Keratinocyte (primary cell): ENCODE data around the gene EGLN1.

Experiments
- EZH2 ChIP-seq: IDR thresholded peaks from one replicate; pipeline ENCODE4 v1.6.1; 2012; ENCODE audit warnings: inconsistent platforms, mild to moderate bottlenecking, low read length, moderate library complexity
- TF ChIP-seq, protein P1 (sequence below), 3 experiments: IDR thresholded peaks in 1 of 3; conservative IDR thresholded peaks in 1 of 3; optimal IDR thresholded peaks in 1 of 3; 2 replicates in 2 of 3; 3 replicates in 1 of 3; pipeline versions ENCODE3 to v1.5.1; 2011; ENCODE audit warnings: low read length in 3 of 3, mild to moderate bottlenecking in 3 of 3, moderate library complexity in 2 of 3, control low read depth in 1 of 3, inconsistent platforms in 1 of 3; ENCODE audit not compliant: insufficient read depth in 2 of 3; ENCODE audit errors: extremely low read depth in 1 of 3

GRCh38 chr1:231392389-231393131 is 29.5 kb downstream of the EGLN1 start:
- TF ChIP-seq, protein P1, sequence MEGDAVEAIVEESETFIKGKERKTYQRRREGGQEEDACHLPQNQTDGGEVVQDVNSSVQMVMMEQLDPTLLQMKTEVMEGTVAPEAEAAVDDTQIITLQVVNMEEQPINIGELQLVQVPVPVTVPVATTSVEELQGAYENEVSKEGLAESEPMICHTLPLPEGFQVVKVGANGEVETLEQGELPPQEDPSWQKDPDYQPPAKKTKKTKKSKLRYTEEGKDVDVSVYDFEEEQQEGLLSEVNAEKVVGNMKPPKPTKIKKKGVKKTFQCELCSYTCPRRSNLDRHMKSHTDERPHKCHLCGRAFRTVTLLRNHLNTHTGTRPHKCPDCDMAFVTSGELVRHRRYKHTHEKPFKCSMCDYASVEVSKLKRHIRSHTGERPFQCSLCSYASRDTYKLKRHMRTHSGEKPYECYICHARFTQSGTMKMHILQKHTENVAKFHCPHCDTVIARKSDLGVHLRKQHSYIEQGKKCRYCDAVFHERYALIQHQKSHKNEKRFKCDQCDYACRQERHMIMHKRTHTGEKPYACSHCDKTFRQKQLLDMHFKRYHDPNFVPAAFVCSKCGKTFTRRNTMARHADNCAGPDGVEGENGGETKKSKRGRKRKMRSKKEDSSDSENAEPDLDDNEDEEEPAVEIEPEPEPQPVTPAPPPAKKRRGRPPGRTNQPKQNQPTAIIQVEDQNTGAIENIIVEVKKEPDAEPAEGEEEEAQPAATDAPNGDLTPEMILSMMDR (optimal IDR thresholded peaks at IDR 0.05 in 1 of 3, IDR thresholded peaks at IDR 0.05 in 1 of 3, conservative IDR thresholded peaks at IDR 0.05 in 1 of 3; ENCODE audit: extremely low read depth in 1 of 3, insufficient read depth in 2 of 3, low read length in 3 of 3), result no peak
- TF ChIP-seq EZH2, result no peak
